Mesothelial cell of epicardium (in vitro differentiated cells): ENCODE data around the gene ERRFI1. TPM values are rescaled to one million over a fixed set of nuclear protein-coding genes. Genes with fewer than 3 reads are reported as not detected.

Experiments used
- DNase-seq, 2 experiments: peaks; one replicate each; pipeline ENCODE4 v3.0.0; 2021; ENCODE audit warnings: low spot score in 2 of 2; ENCODE audit not compliant: unreplicated experiment in 2 of 2
- H3K27ac Mint-ChIP-seq: 2 replicates; pipeline ENCODE4 v1.8.0; 2021; ENCODE audit warnings: mixed read lengths
- H3K27me3 Mint-ChIP-seq: 2 replicates; pipeline ENCODE4 v1.8.0; 2021; ENCODE audit warnings: low read depth, mixed read lengths
- H3K36me3 Mint-ChIP-seq: 2 replicates; pipeline ENCODE4 v1.8.0; 2021; ENCODE audit warnings: mixed read lengths
- H3K4me1 Mint-ChIP-seq: 2 replicates; pipeline ENCODE4 v1.8.0; 2021; ENCODE audit warnings: mixed read lengths
- H3K4me3 Mint-ChIP-seq: 2 replicates; pipeline ENCODE4 v1.8.0; 2021; ENCODE audit warnings: mild to moderate bottlenecking, moderate library complexity, mixed read lengths
- H3K9me3 Mint-ChIP-seq: 2 replicates; pipeline ENCODE4 v1.8.0; 2021; ENCODE audit warnings: mixed read lengths
- total RNA-seq: library from RNA; stranded (reverse); gene quantifications from 3 replicates; pipeline ENCODE4 v1.2.1, GENCODE V29; 2021
- TF ChIP-seq, protein P1 (sequence below): fragments of 200-600 bp; sonication (generic); IDR thresholded peaks from one replicate; pipeline ENCODE4 v1.5.0; 2021; ENCODE audit warnings: antibody characterized with exemption; ENCODE audit not compliant: unreplicated experiment

ERRFI1 gene
- total RNA-seq, 1 donor from 2014 or later = 134 TPM

- H3K36me3 Mint-ChIP-seq = peaks cover 3% of the 10 kb centered on the region
- H3K27me3 Mint-ChIP-seq = no peaks in the 10 kb centered on the region
- peaks cover 22% of the 10 kb centered on the region for H3K4me1 Mint-ChIP-seq
- H3K27ac Mint-ChIP-seq = no peak overlapping the region
- H3K4me3 Mint-ChIP-seq = no peak overlapping the region
- TF ChIP-seq, protein P1, sequence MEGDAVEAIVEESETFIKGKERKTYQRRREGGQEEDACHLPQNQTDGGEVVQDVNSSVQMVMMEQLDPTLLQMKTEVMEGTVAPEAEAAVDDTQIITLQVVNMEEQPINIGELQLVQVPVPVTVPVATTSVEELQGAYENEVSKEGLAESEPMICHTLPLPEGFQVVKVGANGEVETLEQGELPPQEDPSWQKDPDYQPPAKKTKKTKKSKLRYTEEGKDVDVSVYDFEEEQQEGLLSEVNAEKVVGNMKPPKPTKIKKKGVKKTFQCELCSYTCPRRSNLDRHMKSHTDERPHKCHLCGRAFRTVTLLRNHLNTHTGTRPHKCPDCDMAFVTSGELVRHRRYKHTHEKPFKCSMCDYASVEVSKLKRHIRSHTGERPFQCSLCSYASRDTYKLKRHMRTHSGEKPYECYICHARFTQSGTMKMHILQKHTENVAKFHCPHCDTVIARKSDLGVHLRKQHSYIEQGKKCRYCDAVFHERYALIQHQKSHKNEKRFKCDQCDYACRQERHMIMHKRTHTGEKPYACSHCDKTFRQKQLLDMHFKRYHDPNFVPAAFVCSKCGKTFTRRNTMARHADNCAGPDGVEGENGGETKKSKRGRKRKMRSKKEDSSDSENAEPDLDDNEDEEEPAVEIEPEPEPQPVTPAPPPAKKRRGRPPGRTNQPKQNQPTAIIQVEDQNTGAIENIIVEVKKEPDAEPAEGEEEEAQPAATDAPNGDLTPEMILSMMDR = no peak
- no peak for DNase-seq
- peaks cover 8% of the 10 kb centered on the region for H3K9me3 Mint-ChIP-seq
Measured at GRCh38 chr1:8065369-8065768, 39.3 kb upstream of the ERRFI1 start.

- Mint-ChIP-seq H3K4me3 (no peak overlapping the region), H3K4me1 (peaks cover 20% of the 10 kb centered on the region), H3K27ac (no peak overlapping the region), H3K27me3 (no peaks in the 10 kb centered on the region), H3K36me3 (peaks cover 3% of the 10 kb centered on the region), H3K9me3 (peaks cover 8% of the 10 kb centered on the region)
- DNase-seq = no peak
- TF ChIP-seq, protein P1 = no peak
Measured at GRCh38 chr1:8063298-8064036, 37.4 kb upstream of the ERRFI1 start.

- Mint-ChIP-seq H3K27me3 (no peaks in the 10 kb centered on the region), H3K4me3 (no peak overlapping the region), H3K36me3 (peaks cover 3% of the 10 kb centered on the region), H3K27ac (no peak overlapping the region), H3K9me3 (peaks cover 8% of the 10 kb centered on the region), H3K4me1 (peaks cover 20% of the 10 kb centered on the region)
- DNase-seq = no peak
- TF ChIP-seq, protein P1 = no peak
Measured at GRCh38 chr1:8062861-8063260, 36.8 kb upstream of the ERRFI1 start.

DNA sequence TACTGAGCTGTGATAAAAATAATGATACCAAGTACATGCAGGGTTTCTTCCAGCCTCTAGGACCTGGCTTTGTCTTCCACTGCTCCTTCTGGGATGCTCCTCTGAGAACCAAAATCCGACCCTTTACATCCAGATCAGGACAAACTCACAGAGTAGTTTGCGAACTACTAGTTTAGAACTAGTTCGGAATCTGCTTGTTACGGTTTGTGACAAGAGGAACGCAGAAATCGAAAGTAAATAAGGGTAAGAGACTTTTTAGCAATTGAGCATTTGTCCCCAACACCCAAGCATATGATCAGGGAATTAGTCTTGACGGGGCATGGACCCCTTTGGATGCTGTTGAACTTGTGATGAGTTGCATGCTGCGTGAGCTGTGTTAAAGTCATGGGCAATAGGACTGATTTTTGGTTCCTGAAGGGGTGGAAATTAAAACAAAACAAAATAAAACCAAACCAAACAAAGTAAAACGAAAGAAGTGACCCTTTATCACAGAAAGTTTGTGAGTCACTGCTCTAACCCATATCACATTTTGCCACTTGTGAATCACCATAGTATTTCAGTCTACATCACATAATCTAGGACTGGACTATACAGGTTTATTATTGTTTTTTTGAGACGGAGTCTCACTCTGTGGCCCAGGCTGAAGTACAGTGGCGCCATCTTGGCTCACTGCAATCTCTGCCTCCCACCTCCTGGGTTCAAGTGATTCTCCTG, 35.7 kb upstream of the ERRFI1 start:
- Mint-ChIP-seq H3K36me3 (peaks cover 3% of the 10 kb centered on the region), H3K4me3 (no peak overlapping the region), H3K27me3 (no peaks in the 10 kb centered on the region), H3K9me3 (peaks cover 8% of the 10 kb centered on the region), H3K4me1 (peaks cover 18% of the 10 kb centered on the region), H3K27ac (peak overlapping the region; percentile 75)
- no peak for DNase-seq
- TF ChIP-seq, protein P1 = no peak

DNA sequence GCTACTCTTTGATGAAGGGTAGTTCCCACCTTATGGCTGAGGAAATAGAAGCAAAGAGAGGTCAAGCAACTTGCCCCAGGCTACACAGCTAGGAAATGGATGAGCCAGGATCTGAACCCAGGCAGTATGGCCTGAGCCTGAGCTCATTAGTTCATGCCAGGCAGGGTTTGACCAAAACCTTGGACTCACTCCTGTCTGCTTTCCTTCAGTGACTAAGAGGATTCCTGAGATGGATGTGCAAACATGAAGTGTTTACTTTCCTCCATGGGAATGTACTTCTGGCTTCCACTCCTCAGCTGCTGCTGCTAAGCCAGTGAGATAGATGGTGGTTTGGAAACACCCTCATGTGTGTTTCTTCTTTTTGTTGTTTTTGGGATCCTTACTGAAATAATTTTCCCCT, 35.1 kb upstream of the ERRFI1 start:
- H3K9me3 Mint-ChIP-seq = peaks cover 7% of the 10 kb centered on the region
- DNase-seq = no peak
- H3K27me3 Mint-ChIP-seq = no peaks in the 10 kb centered on the region
- no peak overlapping the region for H3K4me3 Mint-ChIP-seq
- TF ChIP-seq, protein P1 = no peak
- peaks cover 19% of the 10 kb centered on the region for H3K4me1 Mint-ChIP-seq
- peaks cover 2% of the 10 kb centered on the region for H3K36me3 Mint-ChIP-seq
- H3K27ac Mint-ChIP-seq = peak overlapping the region; percentile 75
